HG03196 (cell line): Measurements from ENCODE around the gene CMTM7.

Experiments used
- ATAC-seq: cut with Tn5 transposase; IDR thresholded peaks from one replicate; pipeline ENCODE4 v1.9.1; 2021; ENCODE audit not compliant: unreplicated experiment

CMTM7 gene

GRCh38 chr3:32435911-32436815 is 44.5 kb downstream of the CMTM7 start:
- ATAC-seq, result no peak

GRCh38 chr3:32436816-32437189 is 45.1 kb downstream of the CMTM7 start:
- peak; percentile 32 for ATAC-seq

- ATAC-seq, result no peak
Observed at GRCh38 chr3:32437896-32438295, 46.2 kb downstream of the CMTM7 start.

- ATAC-seq, result peak; percentile 95
Observed at GRCh38 chr3:32438596-32439344, 47.1 kb downstream of the CMTM7 start.

GRCh38 chr3:32439421-32439820 is 47.8 kb downstream of the CMTM7 start:
- ATAC-seq, result peak; percentile 14

- ATAC-seq, result no peak
Observed at GRCh38 chr3:32440611-32441350, 49.1 kb downstream of the CMTM7 start.

- no peak for ATAC-seq
Observed at GRCh38 chr3:32442766-32443165, 51.1 kb downstream of the CMTM7 start.

GRCh38 chr3:32443478-32443877 is 51.8 kb downstream of the CMTM7 start:
- no peak for ATAC-seq

GRCh38 chr3:32447865-32448400 is 56.3 kb downstream of the CMTM7 start:
- no peak for ATAC-seq

- no peak for ATAC-seq
Observed at GRCh38 chr3:32448686-32449474, 57.2 kb downstream of the CMTM7 start.

- ATAC-seq, result no peak
Observed at GRCh38 chr3:32449691-32450090, 58.0 kb downstream of the CMTM7 start.

- no peak for ATAC-seq
Observed at GRCh38 chr3:32450426-32450825, 58.8 kb downstream of the CMTM7 start.

- ATAC-seq, result no peak
Observed at GRCh38 chr3:32450992-32451659, 59.5 kb downstream of the CMTM7 start.

- no peak for ATAC-seq
Observed at GRCh38 chr3:32452009-32452408, 60.4 kb downstream of the CMTM7 start.

- no peak for ATAC-seq
Observed at GRCh38 chr3:32453346-32453745, 61.7 kb downstream of the CMTM7 start.

GRCh38 chr3:32454111-32454510 is 62.5 kb downstream of the CMTM7 start:
- no peak for ATAC-seq

- ATAC-seq, result no peak
Observed at GRCh38 chr3:32454731-32455608, 63.3 kb downstream of the CMTM7 start.

- ATAC-seq, result no peak
Observed at GRCh38 chr3:32455609-32456428, 64.2 kb downstream of the CMTM7 start.
